Stimulated activated CD8-positive, alpha-beta memory T cell treated with anti-CD3 and anti-CD28 coated beads, Interleukin-4, amount 100 ng/mL, for 1 hour (primary cell): ENCODE results near the gene PPM1M.
A peak's percentile ranks its signal among the peaks of the same experiment; 100 is the strongest.
"Not testable (repeated sequence)": the region's sequence is repeated elsewhere in the genome, so short reads cannot be mapped to it uniquely, and the experiment has no call there.

Experiments used
- DNase-seq, 2 donors: peaks; one replicate each; pipeline ENCODE4 v3.0.0-alpha.2; 2020; ENCODE audit warnings: low read depth in 2 of 2, low spot score in 1 of 2

The PPM1M gene

GRCh38 chr3:52277071-52277964 lies 31.8 kb downstream of the PPM1M start:
- peak; percentile 33 to 49 for DNase-seq

DNA sequence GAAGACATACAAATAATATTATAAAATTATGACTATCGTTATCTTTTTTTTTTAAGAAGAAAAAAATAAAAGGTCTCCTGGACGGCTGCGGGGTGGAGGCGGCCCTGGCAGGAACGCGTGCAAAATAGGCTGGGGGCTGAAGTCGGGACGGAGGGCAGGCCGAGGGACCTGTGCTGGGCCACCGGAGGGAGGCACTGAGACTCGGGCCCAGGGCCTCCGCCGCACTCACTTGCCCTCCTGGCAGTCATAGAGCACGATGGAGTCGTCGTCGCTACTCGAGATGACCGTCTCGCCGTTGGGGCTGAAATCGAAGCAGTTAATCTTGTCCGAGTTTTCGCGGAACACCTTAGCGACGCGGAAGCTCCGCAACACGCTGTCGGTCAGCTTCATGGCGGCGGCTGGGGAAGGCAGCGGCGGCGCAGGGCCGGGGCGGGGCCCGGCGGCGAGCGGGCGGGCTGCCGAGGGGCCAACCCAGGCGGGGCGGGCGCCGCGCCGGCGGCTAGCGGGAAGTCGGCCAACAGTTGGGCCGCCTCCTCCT lies 32.5 kb downstream of the PPM1M start:
- DNase-seq: peak in 1 of 2 donors; percentile 42

DNA sequence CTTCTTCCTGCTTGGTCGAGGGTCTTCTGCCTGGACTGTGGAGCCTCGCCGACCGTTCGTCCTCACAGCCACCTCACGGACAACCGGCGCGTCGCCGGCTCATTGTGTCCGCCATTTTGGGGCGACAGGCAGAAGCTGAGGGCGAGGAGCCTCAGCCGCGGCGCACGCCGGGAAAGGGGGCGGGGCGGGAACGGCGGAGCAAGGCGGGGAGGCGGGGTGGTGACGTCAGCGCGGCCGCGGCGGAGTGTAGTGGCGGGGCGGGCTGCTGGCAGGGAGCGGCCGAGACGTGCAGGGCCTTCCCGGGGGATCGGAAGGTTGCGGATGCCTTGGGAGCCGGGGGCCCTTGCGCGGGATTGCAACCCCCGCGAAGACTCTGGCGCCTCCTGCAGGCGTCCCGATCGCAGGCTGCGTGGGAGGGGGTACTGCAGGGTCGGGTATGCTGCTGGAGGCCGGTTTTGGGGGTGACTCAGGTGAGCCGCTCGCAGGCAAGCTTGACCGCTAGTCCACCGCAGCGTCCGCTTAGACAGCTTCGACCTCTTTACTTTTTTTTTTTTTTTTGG lies 33.0 kb downstream of the PPM1M start, which contains the start of gene WDR82:
Gene WDR82 (minus strand): TSS at position 140 of the 560 bp plus-strand sequence. CDS start 288 bp downstream, outside the sequence.
- peak; percentile 97 for DNase-seq

- DNase-seq: no peak
Observed at GRCh38 chr3:52279596-52279995, 34.0 kb downstream of the PPM1M start.

GRCh38 chr3:52280050-52280461 lies 34.5 kb downstream of the PPM1M start:
- DNase-seq: no peak

- no peak for DNase-seq
Observed at GRCh38 chr3:52281981-52282801, 36.6 kb downstream of the PPM1M start.

- no peak for DNase-seq
Observed at GRCh38 chr3:52283306-52283705, 37.7 kb downstream of the PPM1M start.

GRCh38 chr3:52284051-52284450 lies 38.5 kb downstream of the PPM1M start:
- not testable (repeated sequence) for DNase-seq

DNA sequence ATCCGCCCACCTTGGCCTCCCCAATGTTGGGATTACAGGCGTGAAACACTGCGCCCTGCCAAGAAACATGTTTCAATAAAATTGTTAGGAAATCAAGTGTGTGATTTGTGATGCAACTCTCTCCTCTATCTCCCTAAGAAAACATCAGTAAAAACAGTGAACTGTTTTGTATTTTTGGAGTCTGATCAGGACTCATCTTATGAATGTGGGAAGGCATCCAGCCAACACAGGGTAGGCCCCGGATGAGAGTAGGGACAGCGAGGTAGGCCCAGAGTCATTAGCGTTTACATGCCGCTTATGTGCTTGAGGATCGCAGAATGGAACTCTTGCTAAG lies 41.2 kb downstream of the PPM1M start:
- no peak for DNase-seq

DNA sequence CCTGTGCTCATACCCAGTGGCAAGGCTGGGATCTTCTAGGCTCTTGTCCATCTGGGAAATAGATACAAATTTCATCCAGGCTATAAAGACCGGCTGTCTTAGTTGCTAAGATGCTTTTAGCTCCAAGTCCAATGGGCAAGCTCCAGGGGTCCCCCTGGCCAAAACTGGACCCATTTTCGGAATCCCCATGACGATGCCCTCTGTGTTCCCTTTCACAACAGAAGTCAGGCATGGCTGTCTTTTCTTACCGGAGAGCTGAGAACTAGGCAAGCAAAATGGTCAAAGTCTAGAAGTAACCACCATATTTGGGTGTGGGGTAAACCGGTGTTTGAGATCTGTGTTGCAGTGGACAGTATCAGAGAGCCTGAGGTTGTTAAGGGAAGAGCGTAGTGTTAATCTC lies 43.1 kb downstream of the PPM1M start:
- no peak for DNase-seq

DNA sequence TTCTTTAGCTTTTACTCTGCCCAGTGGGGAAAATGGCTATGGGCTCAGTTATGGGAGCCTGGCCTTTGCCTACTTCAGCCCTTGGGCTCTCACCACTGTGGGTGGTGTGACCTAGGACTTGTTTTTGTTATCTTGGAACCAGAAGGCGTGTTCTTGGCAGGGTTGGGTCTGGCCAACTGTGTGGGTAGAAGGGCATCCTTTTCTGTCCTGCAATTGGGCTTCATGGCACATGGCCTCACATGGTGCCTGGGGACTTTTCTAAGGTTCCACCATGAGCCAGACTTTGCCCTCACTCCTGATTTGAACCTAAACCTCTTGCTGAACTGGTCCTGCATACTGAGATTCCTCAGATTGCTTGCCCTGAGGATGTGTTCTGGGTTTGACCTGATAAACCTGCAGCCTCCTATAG lies 43.8 kb downstream of the PPM1M start:
- no peak for DNase-seq

DNA sequence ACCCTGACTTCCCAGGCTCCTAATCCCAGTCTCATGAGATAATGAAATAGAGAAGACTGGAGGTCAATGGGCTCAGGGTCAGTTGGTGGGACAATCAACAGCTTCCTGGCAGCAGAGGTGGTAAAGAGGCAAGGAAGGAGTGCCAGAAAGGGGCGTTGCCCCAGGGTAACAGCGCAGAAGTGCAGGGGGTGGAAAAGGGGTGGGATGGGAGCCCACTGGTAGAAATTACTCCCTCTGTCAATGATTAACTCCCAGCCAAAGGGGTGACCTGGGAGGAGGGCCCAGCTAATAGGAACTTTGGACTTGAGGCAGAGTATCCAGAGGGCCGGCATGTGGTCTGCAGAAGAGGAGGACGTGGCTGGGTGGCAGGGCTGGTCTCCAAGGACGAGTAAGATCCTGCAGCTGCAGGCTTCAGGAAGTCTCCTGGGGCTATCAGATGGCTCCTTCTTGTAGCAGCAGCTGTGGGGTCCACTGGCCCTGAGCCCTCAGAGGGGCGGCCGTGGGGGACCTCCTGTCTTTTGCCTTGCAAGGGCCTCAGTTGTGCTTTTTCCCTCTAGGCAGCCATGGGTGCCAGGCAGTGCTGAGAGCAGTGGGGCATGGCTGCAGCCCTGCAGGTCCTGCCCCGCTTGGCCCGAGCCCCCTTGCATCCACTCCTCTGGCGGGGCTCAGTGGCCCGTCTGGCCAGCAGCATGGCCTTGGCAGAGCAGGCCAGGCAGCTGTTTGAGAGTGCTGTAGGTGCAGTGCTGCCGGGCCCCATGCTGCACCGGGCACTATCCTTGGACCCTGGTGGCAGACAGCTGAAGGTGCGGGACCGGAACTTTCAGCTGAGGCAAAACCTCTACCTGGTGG lies 44.4 kb downstream of the PPM1M start:
- DNase-seq: no peak

DNA sequence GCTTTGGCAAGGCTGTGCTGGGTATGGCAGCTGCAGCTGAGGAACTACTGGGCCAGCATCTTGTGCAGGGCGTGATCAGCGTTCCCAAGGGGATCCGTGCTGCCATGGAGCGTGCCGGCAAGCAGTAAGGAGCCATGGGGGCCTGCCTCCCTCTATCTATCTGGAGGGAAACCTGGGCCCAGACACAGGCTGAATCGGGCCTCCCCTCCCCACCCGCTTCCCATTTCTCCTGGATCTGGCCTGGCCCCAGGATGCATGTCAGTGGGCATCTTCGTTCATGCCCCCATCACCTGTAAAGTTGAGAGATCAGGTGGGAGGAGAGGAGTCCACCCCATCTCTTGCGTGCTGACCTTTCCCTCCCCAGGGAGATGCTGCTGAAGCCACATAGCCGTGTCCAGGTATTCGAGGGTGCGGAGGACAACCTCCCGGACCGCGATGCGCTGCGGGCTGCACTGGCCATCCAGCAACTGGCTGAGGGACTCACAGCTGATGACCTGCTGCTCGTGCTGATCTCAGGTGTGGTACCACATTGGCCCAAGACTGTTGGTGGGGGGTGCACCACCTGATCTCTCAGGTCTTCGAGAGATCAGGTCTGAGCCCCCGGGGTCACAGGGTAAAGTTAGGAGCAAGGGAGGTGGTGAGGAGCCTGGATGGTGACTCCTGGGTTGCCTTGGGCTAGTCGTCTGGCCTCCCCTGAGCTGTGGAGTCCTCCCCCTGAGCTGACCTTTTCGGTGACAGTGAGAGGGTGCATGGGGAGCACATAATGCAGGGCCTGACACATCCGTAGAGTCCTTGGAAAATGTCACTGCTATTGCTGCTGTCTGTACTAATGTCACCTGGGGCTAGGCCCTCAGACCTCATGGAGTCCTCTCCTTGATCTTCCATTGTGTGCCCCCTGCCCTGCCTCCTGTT lies 45.3 kb downstream of the PPM1M start:
- DNase-seq: no peak

- DNase-seq: no peak
Observed at GRCh38 chr3:52291508-52292181, 46.1 kb downstream of the PPM1M start.

DNA sequence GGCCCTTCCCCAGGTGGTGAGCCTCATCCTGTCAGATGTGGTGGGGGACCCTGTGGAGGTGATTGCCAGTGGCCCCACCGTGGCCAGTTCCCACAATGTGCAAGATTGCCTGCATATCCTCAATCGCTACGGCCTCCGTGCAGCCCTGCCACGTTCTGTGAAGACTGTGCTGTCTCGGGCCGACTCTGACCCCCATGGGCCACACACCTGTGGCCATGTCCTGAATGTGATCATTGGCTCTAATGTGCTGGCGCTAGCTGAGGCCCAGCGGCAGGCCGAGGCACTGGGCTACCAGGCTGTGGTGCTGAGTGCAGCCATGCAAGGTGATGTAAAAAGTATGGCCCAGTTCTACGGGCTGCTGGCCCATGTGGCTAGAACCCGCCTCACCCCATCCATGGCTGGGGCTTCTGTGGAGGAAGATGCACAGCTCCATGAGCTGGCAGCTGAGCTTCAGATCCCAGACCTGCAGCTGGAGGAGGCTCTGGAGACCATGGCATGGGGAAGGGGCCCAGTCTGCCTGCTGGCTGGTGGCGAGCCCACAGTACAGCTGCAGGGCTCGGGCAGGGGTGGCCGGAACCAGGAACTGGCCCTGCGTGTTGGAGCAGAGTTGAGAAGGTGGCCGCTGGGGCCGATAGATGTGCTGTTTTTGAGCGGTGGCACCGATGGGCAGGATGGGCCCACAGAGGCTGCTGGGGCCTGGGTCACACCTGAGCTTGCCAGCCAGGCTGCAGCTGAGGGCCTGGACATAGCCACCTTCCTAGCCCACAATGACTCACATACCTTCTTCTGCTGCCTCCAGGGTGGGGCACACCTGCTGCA lies 46.9 kb downstream of the PPM1M start:
- DNase-seq: no peak

GRCh38 chr3:52293491-52294319 lies 48.1 kb downstream of the PPM1M start:
- DNase-seq: no peak
